K562 (cell line): ENCODE measurements around the gene C1orf198.

Source experiments
- CLOCK ChIP-seq: fragments of 250-450 bp; sonication (Bioruptor Pico); IDR thresholded peaks from 2 replicates; pipeline ENCODE4 v1.4.0; 2020; ENCODE audit warnings: mild to moderate bottlenecking, moderate library complexity, borderline replicate concordance
- POLR2AphosphoS5 ChIP-seq: IDR thresholded peaks from 2 replicates; pipeline ENCODE4 v1.6.1; 2011; ENCODE audit warnings: mild to moderate bottlenecking, low read depth, low read length, moderate library complexity; ENCODE audit not compliant: control insufficient read depth, insufficient read depth
- ZKSCAN8 ChIP-seq: fragments of 200-800 bp; sonication (Bioruptor generic); IDR thresholded peaks from 2 replicates; pipeline ENCODE4 v1.6.1; 2016; ENCODE audit warnings: missing genetic modification characterization, missing compliant biosample characterization

GRCh38 chr1:230844561-230844960, 23.8 kb downstream of the C1orf198 start:
- TF ChIP-seq CLOCK (CRISPR knock-in tag) (no peak), ZKSCAN8 (CRISPR knock-in tag) (no peak), POLR2AphosphoS5 (no peak)
